ENCODE measurements around the gene MYPOP.

MYPOP gene

GRCh38 chr19:45901912-45902650 is at the start of gene MYPOP:
TSS of gene MYPOP (minus strand) at chr19:45902613. CDS start at chr19:45901773, 840 bp downstream.
- DNase-seq: no peak

- no peak for DNase-seq
Measured at GRCh38 chr19:45947926-45948325, 45.5 kb upstream of the MYPOP start.

DNA sequence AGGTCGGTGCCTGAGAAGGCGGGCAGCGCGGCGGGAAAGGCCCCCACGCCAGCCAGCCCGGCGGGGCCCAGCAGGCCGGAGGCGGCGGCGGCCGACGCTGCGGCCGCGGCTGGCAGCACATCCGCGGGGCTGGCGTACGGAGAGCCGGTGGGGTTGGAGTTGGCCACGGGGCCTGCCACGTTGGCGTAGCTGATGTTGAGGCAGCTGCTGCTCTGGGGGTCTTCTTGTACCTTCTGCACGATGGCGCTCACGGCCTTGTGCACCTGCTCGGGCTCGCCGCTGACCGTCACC is 38.0 kb upstream of the MYPOP start:
- no peak for DNase-seq

DNA sequence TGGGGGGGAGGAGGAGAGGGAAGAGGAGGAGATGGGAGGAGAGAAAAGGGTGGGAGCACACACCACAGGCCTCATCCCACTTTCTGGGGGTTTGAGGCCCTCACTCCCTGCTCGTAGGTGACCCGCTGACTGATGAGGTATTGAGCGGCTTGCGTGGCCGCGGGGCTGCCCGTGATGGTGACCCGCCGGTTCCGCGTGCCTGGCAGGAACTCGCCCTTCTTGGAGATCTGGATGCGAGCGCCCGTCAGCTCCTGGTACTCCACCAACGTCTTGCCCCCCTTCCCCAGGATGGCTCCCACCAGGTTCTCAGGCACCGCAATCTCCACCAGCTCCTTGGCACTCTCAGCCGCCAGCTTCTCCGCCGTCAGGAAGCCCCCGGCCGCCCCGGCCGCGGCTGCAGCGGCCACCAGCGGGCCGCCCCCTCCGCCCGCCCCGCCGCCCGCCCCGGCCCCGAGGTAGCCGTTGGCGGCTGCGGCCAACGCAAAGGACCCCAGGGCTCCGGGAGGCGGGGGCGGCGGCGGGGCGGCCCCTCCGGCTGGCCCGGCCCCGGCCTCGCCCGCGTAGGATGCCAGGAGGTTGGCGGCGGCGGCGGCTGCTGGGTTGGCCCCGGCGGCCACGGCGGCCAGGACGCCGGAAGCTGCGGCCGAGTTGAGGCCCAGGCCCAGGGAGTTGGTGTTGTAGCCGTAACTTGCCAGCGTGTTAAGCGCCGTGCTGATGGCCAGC is 37.5 kb upstream of the MYPOP start:
- DNase-seq: no peak

- DNase-seq: no peak
Measured at GRCh38 chr19:45938733-45939319, 36.4 kb upstream of the MYPOP start.

DNA sequence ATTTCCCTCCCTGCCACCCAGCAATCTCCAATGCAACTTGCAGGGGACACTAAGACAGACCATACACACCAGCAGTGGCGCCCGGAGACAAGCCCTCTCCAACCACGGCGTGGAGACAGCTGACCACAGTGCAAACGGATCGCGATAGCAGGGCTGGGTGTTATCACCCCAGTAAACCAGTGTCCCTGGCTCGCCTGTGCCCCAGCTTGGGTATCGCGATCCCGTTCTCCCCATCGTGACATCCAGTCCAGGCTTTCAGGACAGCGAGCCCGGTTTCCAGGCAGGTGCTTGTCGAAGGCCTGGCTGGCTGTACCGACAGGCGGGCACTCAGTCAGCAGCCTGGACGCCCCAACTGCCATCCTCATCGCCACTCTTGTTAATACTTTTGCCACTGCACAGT is 32.9 kb upstream of the MYPOP start:
- no peak for DNase-seq

DNA sequence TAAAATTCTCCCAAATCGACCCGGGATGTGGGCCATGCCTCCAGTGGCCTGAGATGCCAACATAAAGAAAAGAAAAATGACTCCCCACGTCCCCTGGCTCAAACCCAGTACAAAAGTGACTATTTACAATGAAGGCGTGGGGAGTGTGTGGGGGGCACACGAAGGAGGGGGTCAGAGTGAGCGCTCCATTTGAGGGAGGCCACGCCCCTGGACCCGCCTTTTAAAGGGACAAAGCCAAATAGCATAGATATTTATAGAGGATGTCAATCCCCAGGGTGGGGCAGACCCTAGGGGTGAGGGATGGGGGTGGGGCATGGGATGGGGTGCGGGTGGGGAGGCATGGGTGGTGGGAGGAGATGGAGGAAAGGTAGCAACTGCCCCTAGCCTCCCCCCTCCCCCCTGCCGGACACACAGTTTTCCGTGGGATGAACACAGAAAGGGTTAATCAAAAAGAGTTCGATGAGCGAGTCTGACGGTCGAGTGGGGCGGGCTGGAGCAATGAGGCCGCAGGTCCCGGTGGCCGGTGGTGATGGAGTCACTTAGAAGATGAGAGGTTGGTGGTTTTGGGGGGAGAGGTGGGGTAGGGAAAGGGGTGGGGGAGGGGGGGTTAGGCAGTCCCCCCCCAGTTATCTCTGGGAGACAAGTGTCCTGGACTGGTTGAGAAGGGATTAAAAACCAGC is 32.3 kb upstream of the MYPOP start:
- no peak for DNase-seq

GRCh38 chr19:45933759-45934158 is 31.3 kb upstream of the MYPOP start:
- DNase-seq: no peak

DNA sequence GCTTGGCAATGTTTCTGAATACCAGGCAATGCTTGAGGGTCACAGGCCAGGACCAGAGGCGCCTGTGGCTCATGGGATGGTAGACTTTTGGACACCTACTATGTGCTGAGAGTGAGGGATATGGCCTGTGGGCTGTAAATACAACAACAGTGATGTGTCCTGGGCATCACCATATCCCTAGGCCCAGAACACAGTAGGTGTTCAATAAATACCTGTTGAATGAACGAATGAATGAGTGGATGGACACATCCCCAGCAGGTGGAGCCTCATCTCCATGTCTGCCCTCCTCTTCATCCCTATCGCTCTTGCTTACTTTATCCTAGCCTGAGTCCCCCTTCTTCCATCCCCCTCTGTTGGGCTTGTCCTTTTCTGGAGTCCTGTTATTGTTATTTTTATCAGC is 28.6 kb upstream of the MYPOP start:
- no peak for DNase-seq

DNA sequence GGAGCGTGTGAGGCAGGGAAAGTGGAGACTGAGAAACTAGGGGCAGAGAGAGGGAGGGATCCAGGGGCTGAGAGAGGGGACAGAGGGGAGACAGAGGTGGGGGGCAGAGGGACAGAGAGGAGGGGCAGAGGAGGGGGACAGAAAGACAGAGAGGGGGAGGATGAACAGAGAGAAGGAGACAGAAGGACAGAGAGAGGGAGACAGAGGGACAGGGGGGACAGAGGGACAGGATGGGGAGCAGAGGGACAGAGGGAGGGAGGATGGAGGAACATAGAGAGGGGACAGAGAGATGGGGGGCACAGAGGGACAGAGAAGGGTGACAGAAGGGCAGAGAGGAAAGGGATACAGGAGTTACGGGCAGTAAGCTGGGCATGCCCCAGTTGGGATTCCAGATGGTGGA is 26.8 kb upstream of the MYPOP start:
- DNase-seq: no peak

- peak; percentile 93 for DNase-seq
Measured at GRCh38 chr19:45927565-45928261, 25.3 kb upstream of the MYPOP start.

DNA sequence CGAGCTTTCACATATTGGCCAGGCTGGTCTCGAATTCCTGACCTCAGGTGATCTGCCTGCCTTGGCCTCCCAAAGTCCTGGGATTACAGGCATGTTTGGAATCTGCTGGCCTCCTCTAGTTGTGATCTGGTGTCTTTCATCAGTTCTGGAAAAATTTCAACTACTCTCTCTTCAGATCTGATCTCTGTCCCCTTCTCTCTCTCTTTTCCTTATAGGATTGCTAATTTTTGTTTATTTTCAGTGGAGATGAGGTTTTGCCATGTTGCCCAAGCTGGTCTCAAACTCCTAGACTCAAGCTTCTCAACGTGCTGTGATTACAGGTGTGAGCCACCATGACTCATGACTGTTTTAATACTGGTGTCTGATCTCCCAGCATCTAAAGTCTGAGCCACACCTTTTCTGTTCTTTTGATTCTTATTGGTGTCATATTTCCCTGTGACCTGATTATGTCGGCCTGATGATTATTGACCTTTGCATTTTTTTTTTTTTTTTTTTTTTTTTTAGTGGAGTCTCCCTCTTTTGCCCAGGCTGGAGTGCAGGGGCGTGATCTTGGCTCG is 22.6 kb upstream of the MYPOP start:
- DNase-seq: no peak

DNA sequence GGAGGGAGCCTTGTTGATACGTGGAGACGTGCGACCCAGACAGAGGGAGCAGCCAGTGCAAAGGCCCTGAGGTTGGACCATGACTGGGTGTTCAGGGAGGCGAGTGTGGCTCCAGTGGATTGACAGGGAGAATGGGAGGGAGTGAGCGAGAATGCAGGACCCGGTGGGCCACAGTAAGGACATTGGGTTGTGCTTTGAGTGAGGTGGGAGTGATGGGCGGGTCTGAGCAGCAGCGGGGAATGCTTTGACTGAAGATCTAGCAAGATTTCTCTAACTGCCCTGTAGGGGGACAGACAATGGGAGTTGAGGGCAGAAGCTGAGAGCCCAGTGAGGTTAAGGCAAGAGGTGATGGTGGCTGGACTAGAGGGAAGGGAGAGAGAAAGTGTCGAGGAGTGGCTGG is 19.9 kb upstream of the MYPOP start:
- DNase-seq: no peak

DNA sequence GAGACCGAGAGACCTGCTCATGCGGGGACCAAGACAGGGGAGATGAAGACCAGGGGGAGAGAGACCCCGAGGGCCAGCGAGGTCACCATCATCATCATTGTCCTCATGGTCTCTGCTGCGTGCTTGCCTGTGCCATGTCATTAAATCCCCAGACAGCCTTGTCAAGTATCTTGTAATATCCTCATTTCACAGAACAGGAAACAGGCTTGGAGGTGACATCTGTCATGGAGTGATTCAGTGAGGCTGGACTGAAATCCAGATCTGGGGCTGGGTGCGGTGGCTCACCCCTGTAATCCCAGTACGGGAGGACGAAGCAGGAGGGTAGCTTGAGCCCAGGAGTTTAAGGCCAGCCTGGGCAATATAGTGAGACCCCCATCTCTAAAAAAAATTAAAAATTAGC is 18.0 kb upstream of the MYPOP start:
- DNase-seq: no peak

DNA sequence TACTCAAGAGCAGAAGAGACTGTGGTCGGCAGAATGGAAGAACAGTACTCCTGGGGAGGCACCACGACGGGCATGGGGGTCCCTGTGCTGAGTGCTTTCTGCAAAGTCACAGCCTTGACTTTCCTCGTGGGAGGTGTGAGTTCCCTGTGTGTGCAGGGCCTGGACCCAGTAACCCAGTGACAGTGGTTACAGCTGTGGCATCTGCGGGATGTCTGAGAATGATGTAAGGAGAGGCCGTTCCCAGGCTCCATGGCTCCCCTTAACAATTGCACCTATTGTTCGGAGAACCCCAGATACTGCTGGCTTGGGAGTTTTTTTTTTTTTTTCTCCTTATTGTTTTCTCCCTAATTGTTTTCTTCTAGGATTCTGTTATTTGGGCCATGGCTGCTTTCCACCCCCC is 17.3 kb upstream of the MYPOP start:
- DNase-seq: no peak

GRCh38 chr19:45918721-45919120 is 16.3 kb upstream of the MYPOP start:
- DNase-seq: no peak

DNA sequence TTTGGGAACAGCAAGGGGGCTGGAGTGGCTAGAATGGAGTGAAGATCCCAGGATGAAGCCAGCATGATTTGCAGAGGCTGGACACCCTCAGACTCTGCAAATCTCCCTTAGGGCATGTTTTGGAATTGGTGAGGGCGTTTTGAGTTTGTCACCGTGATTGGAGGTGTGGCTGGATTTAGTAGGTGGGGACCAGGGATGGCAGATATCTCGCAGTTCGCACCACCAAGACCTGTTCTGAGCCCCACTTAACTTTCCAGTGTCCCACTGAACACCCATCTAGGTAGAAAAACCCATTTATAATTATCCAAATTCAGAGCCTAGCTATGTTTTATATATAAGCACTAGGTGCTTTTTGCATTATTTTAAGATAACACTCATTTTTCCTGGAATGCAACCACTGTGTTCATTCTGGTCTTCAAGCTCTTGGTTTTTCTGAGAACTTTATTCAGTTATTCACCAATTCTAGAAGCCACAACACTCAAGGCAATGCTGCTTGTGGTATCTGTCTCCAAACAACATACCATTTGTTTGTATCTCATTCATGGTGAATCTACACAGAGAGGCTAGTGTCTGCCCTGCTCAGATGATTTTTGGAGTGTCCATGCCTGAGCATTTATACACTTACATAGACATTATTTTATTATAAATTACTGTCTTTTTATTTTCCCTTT is 15.1 kb upstream of the MYPOP start:
- DNase-seq: no peak

GRCh38 chr19:45913874-45914830 is 11.7 kb upstream of the MYPOP start, which contains the start of gene NANOS2:
TSS of gene NANOS2 (minus strand) at chr19:45914778. CDS start at chr19:45914693, 85 bp downstream.
- peak; percentile 12 for DNase-seq

DNA sequence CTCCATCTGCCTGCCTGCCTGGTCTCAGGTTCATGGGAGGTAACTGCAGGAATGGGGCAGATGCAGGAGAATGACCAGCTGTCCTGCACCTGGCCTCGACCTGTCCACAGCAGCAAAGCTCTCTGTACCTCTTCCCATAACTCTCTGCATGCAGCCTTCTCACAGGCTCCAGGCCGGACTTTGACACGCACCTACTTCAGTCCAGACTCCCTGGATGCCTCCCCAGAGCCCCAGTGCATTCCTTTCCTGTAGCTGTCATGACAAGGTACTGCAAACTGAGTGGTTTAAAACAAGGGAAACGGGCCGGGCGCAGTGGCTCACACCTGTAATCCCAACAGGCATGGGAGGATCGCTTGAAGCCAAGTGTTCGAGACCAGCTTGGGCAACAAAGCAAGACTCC is 8.9 kb upstream of the MYPOP start:
- DNase-seq: no peak

DNA sequence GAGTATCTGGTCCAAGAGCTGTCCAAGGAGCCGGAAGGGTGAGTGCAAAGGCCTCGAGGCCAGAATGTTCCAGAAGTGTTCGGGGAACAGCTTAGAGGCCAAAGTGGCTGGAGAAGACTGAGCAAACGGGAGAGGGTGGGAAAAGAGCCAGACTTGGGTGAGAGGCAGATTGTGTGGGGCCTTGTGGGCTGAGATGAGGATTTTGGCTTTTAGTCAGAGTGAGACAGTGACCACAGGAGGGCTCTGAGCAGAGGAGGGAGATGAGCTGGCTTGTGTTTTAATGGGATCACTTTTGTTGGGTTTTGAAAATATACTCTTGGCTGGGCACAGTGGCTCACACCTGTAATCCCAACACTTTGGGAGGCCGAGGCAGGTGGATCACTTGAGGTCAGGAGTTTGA is 6.5 kb upstream of the MYPOP start:
- DNase-seq: no peak

DNA sequence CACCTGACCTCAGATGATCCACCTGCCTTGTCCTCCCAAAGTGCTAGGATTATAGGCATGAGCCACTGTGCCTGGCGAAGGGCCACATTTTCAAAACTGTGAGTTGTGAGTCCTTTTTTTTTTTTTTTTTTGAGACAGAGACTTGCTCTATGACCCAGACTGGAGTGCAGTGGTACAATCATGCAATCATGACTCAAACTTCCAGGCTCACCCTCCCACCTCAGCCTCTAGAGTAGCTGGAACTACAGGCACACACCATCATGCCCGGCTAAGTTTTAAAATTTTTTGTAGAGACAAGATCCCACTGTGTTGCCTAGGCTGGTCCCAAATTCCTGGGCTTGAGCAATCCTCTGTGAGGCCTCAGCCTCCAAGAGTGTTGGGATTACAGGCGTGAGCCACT is 3.8 kb upstream of the MYPOP start:
- peak; percentile 29 for DNase-seq

All from suppressor macrophage treated with lipopolysaccharide for 4 hours (primary cell).